ENCODE measurements around the gene TCOF1.

TCOF1 gene

DNA sequence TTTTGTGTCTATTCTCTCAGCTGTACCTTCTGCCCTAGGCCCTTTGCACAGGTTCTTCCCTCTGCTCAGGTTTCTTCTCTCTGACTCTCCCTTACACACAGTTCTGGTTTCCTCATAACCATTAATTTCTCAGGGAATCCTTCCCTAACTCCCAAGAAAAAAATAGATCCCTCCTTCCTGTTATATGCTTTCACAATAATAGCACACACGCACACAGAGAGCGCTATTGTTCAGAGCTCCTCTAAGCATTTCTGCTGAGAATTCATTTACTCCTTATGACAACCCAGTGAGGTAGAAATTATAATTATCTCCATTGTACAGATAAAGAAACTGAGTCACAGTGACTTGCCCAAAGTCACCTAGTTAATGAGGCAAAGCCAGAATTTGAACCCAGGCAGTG is 1.7 kb upstream of the TCOF1 start:
- DNase-seq (ENCODE audit: low read depth) = no peak
- no peak for TF ChIP-seq CTCF (IDR thresholded peaks at IDR 0.05; ENCODE audit: insufficient read depth, low read depth, low read length, missing control alignments)
- H3K4me3 ChIP-seq (ENCODE audit: low read depth, low read length) = no peak overlapping the region

GRCh38 chr5:150356575-150357294 is 762 bp upstream of the TCOF1 start:
- no peak for TF ChIP-seq CTCF (IDR thresholded peaks at IDR 0.05; ENCODE audit: insufficient read depth, low read depth, low read length, missing control alignments)
- peak overlapping the region; percentile 44 for H3K4me3 ChIP-seq (ENCODE audit: low read depth, low read length)
- DNase-seq (ENCODE audit: low read depth) = no peak

- DNase-seq (ENCODE audit: low read depth) = peak; percentile 44
- no peak for TF ChIP-seq CTCF (IDR thresholded peaks at IDR 0.05; ENCODE audit: insufficient read depth, low read depth, low read length, missing control alignments)
- H3K4me3 ChIP-seq (ENCODE audit: low read depth, low read length) = peak overlapping the region; percentile 92
Observed at GRCh38 chr5:150358261-150359095, 981 bp downstream of the TCOF1 start.

- TF ChIP-seq CTCF (IDR thresholded peaks at IDR 0.05; ENCODE audit: insufficient read depth, low read depth, low read length, missing control alignments) = no peak
- H3K4me3 ChIP-seq (ENCODE audit: low read depth, low read length) = no peak overlapping the region
- peak; percentile 69 for DNase-seq (ENCODE audit: low read depth)
Observed at GRCh38 chr5:150361301-150361700, 3.8 kb downstream of the TCOF1 start.

DNA sequence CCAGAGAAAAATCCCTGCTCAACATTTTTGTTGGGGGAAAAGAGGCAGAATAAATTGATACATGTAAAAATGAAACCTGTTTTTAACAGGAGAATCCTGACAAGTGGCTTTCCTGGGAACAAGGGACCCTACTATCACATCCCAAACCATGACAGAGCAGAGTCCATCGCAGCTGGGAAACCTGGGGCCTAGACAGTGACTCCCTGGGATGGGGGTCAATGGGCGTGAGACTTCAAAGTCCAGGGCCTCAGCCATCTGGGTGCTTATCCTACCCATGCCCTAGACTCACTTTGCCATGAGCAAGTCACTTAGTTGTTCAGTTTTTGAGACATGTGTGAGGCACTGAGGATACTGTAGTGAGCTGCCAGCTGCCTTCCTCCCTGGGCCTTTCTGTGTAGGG is 5.7 kb downstream of the TCOF1 start:
- DNase-seq (ENCODE audit: low read depth) = no peak
- H3K4me3 ChIP-seq (ENCODE audit: low read depth, low read length) = no peak overlapping the region
- TF ChIP-seq CTCF (IDR thresholded peaks at IDR 0.05; ENCODE audit: insufficient read depth, low read depth, low read length, missing control alignments) = no peak

GRCh38 chr5:150364004-150364403 is 6.5 kb downstream of the TCOF1 start:
- no peak for DNase-seq (ENCODE audit: low read depth)
- no peak for TF ChIP-seq CTCF (IDR thresholded peaks at IDR 0.05; ENCODE audit: insufficient read depth, low read depth, low read length, missing control alignments)

More at GRCh38 chr5:150364004-150364403, 6.5 kb downstream of the TCOF1 start:
- no peak overlapping the region for H3K4me3 ChIP-seq (ENCODE audit: low read depth, low read length)
